OCI-LY1 (cell line): Measurements from ENCODE around the gene CNDP1.
"Not testable (repeated sequence)": the region's sequence is repeated elsewhere in the genome, so short reads cannot be mapped to it uniquely, and the experiment has no call there.

Experiments
- H2AFZ ChIP-seq: fragments of 200-600 bp; sonication (generic), shearing (Covaris generic); 2 replicates; pipeline ENCODE4 v1.6.0; 2014; ENCODE audit warnings: antibody characterized with exemption, mild to moderate bottlenecking, low read length
- H3F3A ChIP-seq: fragments of 200-600 bp; sonication (generic), shearing (Covaris generic); 2 replicates; pipeline ENCODE4 v1.6.0; 2014; ENCODE audit warnings: mild to moderate bottlenecking, antibody characterized with exemption, low read length, moderate library complexity; ENCODE audit not compliant: insufficient read depth
- H3K27ac ChIP-seq: fragments of 200-600 bp; sonication (generic); 2 replicates; pipeline ENCODE4 v1.5.1; 2014; ENCODE audit warnings: low read length, mixed run types, mild to moderate bottlenecking, low read depth; ENCODE audit not compliant: poor library complexity, severe bottlenecking
- H3K27me3 ChIP-seq: fragments of 200-600 bp; sonication (generic); 2 replicates; pipeline ENCODE4 v1.6.0; 2014; ENCODE audit warnings: antibody characterized with exemption, mild to moderate bottlenecking, low read length, moderate library complexity; ENCODE audit not compliant: insufficient read depth
- H3K36me3 ChIP-seq: fragments of 200-600 bp; sonication (generic); 2 replicates; pipeline ENCODE4 v1.6.1; 2014; ENCODE audit warnings: mild to moderate bottlenecking, antibody characterized with exemption, low read length, moderate library complexity, mixed read lengths; ENCODE audit not compliant: insufficient read depth
- H3K4me1 ChIP-seq: fragments of 200-600 bp; sonication (generic); 2 replicates; pipeline ENCODE4 v1.5.1; 2014; ENCODE audit warnings: mild to moderate bottlenecking, low read length, moderate library complexity; ENCODE audit not compliant: insufficient read depth, severe bottlenecking
- H3K4me2 ChIP-seq: fragments of 200-600 bp; sonication (generic), shearing (Covaris generic); 2 replicates; pipeline ENCODE4 v1.6.1; 2014; ENCODE audit warnings: low read length
- H3K4me3 ChIP-seq: fragments of 200-600 bp; sonication (generic); 2 replicates; pipeline ENCODE4 v1.5.1; 2014; ENCODE audit warnings: low read length, low read depth, mild to moderate bottlenecking, mixed read lengths; ENCODE audit not compliant: poor library complexity, severe bottlenecking
- H3K79me2 ChIP-seq: fragments of 200-600 bp; shearing (Covaris generic); 2 replicates; pipeline ENCODE4 v1.6.1; 2016; ENCODE audit warnings: mixed run types, low read length, mixed read lengths; ENCODE audit not compliant: insufficient read depth
- H3K9ac ChIP-seq: fragments of 200-600 bp; sonication (generic), shearing (Covaris generic); 2 replicates; pipeline ENCODE4 v1.6.1; 2014; ENCODE audit warnings: mild to moderate bottlenecking, low read length, mixed read lengths
- H3K9me2 ChIP-seq: fragments of 200-600 bp; sonication (generic), shearing (Covaris generic); 2 replicates; pipeline ENCODE4 v1.6.1; 2014; ENCODE audit warnings: low read depth, mild to moderate bottlenecking, low read length, mixed read lengths
- H3K9me3 ChIP-seq: fragments of 200-600 bp; shearing (Covaris generic); 2 replicates; pipeline ENCODE4 v1.6.1; 2014; ENCODE audit warnings: low read length, mixed read lengths
- H4K20me1 ChIP-seq: fragments of 200-600 bp; sonication (generic), shearing (Covaris generic); 2 replicates; pipeline ENCODE4 v1.6.0; 2016; ENCODE audit warnings: mild to moderate bottlenecking, low read length; ENCODE audit not compliant: insufficient read depth
- EZH2 ChIP-seq: fragments of 200-600 bp; sonication (generic), shearing (Covaris generic); IDR thresholded peaks from 2 replicates; pipeline ENCODE4 v1.8.0; 2017; ENCODE audit warnings: borderline replicate concordance, mixed run types, mild to moderate bottlenecking, antibody characterized with exemption, low read length, moderate library complexity, mixed read lengths
- TF ChIP-seq, protein P1 (sequence below): fragments of 200-600 bp; sonication (generic), shearing (Covaris generic); IDR thresholded peaks from 2 replicates; pipeline ENCODE4 v1.5.1; 2017; ENCODE audit warnings: mild to moderate bottlenecking, antibody characterized with exemption, low read length, moderate library complexity, mixed read lengths

CNDP1 gene

DNA sequence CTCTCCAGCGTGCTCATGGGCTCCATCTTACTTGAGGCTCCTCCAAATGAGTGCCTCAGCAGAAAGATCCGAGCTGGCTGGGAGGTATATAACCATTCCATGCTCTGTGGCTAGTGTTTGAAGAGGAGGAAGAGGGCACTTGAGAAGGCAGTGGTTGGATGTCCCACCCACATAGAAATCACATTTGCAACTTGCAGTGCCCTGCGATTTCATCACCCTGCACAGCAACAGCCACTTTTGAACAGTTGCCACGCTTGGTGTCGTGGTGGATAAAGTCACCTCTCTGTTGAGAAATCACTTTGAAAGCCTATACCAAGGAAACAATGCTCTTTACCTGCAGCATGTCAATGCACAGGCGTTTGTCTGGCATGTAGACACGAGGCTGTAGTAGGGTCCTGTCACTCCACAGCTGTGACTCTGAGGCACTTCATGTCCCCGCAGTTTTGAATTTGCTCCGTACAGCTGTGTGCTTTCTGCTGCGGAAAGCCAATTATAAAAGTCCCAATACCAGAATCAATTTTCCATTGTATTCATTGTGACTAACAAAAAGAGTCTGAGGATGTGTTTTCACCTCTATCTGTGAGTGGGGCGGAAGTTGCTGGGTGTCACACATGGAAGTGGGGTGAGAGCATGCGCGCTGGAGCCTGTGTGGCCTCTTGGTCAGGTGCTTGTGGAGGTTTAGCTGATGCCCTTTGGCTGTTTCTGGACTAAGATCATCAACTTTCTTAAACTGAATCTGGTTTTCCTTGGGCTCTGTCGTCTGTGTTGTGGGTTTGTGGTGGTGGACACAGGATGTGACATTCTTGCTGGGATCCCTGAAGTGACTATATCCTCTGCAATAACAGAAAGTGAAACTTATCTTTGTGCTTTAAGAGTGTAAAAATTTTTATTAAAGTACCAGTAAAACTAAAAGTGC, 35.3 kb upstream of the CNDP1 start:
- 0 out of 2 replicates have a peak, but pooled peaks cover 9% of the 10 kb centered on the region for H3F3A ChIP-seq
- H4K20me1 ChIP-seq, result no peaks in the 10 kb centered on the region
- H3K36me3 ChIP-seq, result peaks cover 28% of the 10 kb centered on the region; the same call in 1 of the 2 replicates
- peaks cover 50% of the 10 kb centered on the region for H3K4me1 ChIP-seq
- H3K27ac ChIP-seq, result peak overlapping the region; percentile 95
- peak overlapping the region; percentile 35; the same call in 1 of the 2 replicates for H2AFZ ChIP-seq
- peaks cover 6% of the 10 kb centered on the region; the same call in 1 of the 2 replicates for H3K79me2 ChIP-seq
- H3K27me3 ChIP-seq, result no peaks in the 10 kb centered on the region
- H3K9ac ChIP-seq, result peak overlapping the region; percentile 67
- peak overlapping the region; percentile 87 for H3K4me3 ChIP-seq
- peak overlapping the region; percentile 87 for H3K4me2 ChIP-seq
- no peaks in the 10 kb centered on the region for H3K9me3 ChIP-seq
- no peaks in the 10 kb centered on the region for H3K9me2 ChIP-seq
- no peak for TF ChIP-seq EZH2
- TF ChIP-seq, protein P1, sequence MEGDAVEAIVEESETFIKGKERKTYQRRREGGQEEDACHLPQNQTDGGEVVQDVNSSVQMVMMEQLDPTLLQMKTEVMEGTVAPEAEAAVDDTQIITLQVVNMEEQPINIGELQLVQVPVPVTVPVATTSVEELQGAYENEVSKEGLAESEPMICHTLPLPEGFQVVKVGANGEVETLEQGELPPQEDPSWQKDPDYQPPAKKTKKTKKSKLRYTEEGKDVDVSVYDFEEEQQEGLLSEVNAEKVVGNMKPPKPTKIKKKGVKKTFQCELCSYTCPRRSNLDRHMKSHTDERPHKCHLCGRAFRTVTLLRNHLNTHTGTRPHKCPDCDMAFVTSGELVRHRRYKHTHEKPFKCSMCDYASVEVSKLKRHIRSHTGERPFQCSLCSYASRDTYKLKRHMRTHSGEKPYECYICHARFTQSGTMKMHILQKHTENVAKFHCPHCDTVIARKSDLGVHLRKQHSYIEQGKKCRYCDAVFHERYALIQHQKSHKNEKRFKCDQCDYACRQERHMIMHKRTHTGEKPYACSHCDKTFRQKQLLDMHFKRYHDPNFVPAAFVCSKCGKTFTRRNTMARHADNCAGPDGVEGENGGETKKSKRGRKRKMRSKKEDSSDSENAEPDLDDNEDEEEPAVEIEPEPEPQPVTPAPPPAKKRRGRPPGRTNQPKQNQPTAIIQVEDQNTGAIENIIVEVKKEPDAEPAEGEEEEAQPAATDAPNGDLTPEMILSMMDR, result no peak

- Histone ChIP-seq H3K4me2 (peak overlapping the region; percentile 87), H3K27ac (peak overlapping the region; percentile 95), H3K4me1 (peaks cover 50% of the 10 kb centered on the region), H2AFZ (no peak overlapping the region), H4K20me1 (no peaks in the 10 kb centered on the region), H3K9me2 (no peaks in the 10 kb centered on the region), H3K4me3 (peak overlapping the region; percentile 87), H3F3A (0 out of 2 replicates have a peak, but pooled peaks cover 5% of the 10 kb centered on the region), H3K27me3 (no peaks in the 10 kb centered on the region), H3K79me2 (peaks cover 6% of the 10 kb centered on the region; the same call in 1 of the 2 replicates), H3K9ac (peak overlapping the region; percentile 67), H3K9me3 (no peaks in the 10 kb centered on the region), H3K36me3 (peaks cover 34% of the 10 kb centered on the region; the same call in 1 of the 2 replicates)
- TF ChIP-seq EZH2, result no peak
- TF ChIP-seq, protein P1, result no peak
Observed at GRCh38 chr18:74499633-74500032, 34.7 kb upstream of the CNDP1 start.

- peaks cover 49% of the 10 kb centered on the region for H3K4me1 ChIP-seq
- TF ChIP-seq EZH2, result no peak
- TF ChIP-seq, protein P1, result no peak
- peaks cover 41% of the 10 kb centered on the region; the same call in 1 of the 2 replicates for H3K36me3 ChIP-seq
- peak overlapping the region; percentile 67 for H3K9ac ChIP-seq
- H3K9me3 ChIP-seq, result no peaks in the 10 kb centered on the region
- H3F3A ChIP-seq, result 0 out of 2 replicates have a peak, but pooled peaks cover 5% of the 10 kb centered on the region
- peak overlapping the region; percentile 87 for H3K4me3 ChIP-seq
- H3K79me2 ChIP-seq, result peaks cover 6% of the 10 kb centered on the region; the same call in 1 of the 2 replicates
- peak overlapping the region; percentile 95 for H3K27ac ChIP-seq
- no peaks in the 10 kb centered on the region for H3K9me2 ChIP-seq
- peak overlapping the region; percentile 87 for H3K4me2 ChIP-seq
- no peak overlapping the region for H2AFZ ChIP-seq
- no peaks in the 10 kb centered on the region for H3K27me3 ChIP-seq
- H4K20me1 ChIP-seq, result no peaks in the 10 kb centered on the region
Observed at GRCh38 chr18:74500372-74500771, 33.9 kb upstream of the CNDP1 start.

GRCh38 chr18:74500774-74501173, 33.5 kb upstream of the CNDP1 start:
- not testable (repeated sequence) for H3K9me3 ChIP-seq, H3K79me2 ChIP-seq, H3F3A ChIP-seq, H3K27me3 ChIP-seq, H4K20me1 ChIP-seq, H2AFZ ChIP-seq, H3K9me2 ChIP-seq
- Histone ChIP-seq H3K9ac (peak overlapping the region; percentile 67), H3K4me2 (peak overlapping the region; percentile 87), H3K27ac (peak overlapping the region; percentile 95), H3K36me3 (peaks cover 45% of the 10 kb centered on the region; the same call in 1 of the 2 replicates), H3K4me3 (peak overlapping the region; percentile 87), H3K4me1 (peaks cover 47% of the 10 kb centered on the region)
